Activated naive CD4-positive, alpha-beta T cell treated with anti-CD3 and anti-CD28 coated beads, Interleukin-2, amount 50 U/mL, for 24 hours (primary cell): Measurements from ENCODE around the gene KRT28.
"Not testable (repeated sequence)": the region's sequence is repeated elsewhere in the genome, so short reads cannot be mapped to it uniquely, and the experiment has no call there.

ENCODE experiments used
- H3K27ac Mint-ChIP-seq: one replicate; pipeline ENCODE4 v1.8.0; 2021; ENCODE audit warnings: mild to moderate bottlenecking, mixed read lengths
- H3K27me3 Mint-ChIP-seq: one replicate; pipeline ENCODE4 v1.8.0; 2021; ENCODE audit warnings: mixed read lengths
- H3K36me3 Mint-ChIP-seq: one replicate; pipeline ENCODE4 v1.8.0; 2021; ENCODE audit warnings: mixed read lengths
- H3K4me1 Mint-ChIP-seq: one replicate; pipeline ENCODE4 v1.8.0; 2021; ENCODE audit warnings: mixed read lengths
- H3K4me3 Mint-ChIP-seq: one replicate; pipeline ENCODE4 v1.8.0; 2021; ENCODE audit warnings: mild to moderate bottlenecking, mixed read lengths
- H3K9me3 Mint-ChIP-seq: one replicate; pipeline ENCODE4 v1.8.0; 2021; ENCODE audit warnings: mixed read lengths

KRT28 gene

GRCh38 chr17:40777459-40777858, 22.3 kb downstream of the KRT28 start:
- H3K4me3 Mint-ChIP-seq: no peak overlapping the region
- H3K27me3 Mint-ChIP-seq: peaks cover 44% of the 10 kb centered on the region
- H3K9me3 Mint-ChIP-seq: no peaks in the 10 kb centered on the region
- peaks cover 7% of the 10 kb centered on the region for H3K4me1 Mint-ChIP-seq
- no peaks in the 10 kb centered on the region for H3K36me3 Mint-ChIP-seq
- H3K27ac Mint-ChIP-seq: no peak overlapping the region

DNA sequence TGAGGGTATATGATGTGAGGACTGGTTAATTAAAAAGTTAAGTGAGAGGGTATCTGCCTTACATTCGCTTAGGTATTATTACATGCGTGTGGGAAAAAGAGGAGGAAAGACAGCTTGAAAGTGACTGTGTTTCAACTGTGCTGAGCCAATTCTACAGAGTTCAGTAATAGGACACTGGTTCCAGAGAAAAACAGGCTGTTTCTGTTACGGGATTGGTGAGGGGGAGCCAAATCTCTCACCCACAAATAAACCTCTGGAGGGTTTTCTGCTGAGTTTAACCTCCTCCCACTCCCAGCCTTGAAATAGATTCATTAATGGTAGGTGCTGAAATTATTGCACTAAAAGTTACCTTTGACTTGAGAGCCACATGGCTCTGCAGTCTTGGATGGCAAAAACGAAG, 23.8 kb downstream of the KRT28 start:
- no peak overlapping the region for H3K27ac Mint-ChIP-seq
- peaks cover 7% of the 10 kb centered on the region for H3K4me1 Mint-ChIP-seq
- H3K36me3 Mint-ChIP-seq: no peaks in the 10 kb centered on the region
- H3K27me3 Mint-ChIP-seq: peaks cover 48% of the 10 kb centered on the region
- no peaks in the 10 kb centered on the region for H3K9me3 Mint-ChIP-seq
- no peak overlapping the region for H3K4me3 Mint-ChIP-seq

DNA sequence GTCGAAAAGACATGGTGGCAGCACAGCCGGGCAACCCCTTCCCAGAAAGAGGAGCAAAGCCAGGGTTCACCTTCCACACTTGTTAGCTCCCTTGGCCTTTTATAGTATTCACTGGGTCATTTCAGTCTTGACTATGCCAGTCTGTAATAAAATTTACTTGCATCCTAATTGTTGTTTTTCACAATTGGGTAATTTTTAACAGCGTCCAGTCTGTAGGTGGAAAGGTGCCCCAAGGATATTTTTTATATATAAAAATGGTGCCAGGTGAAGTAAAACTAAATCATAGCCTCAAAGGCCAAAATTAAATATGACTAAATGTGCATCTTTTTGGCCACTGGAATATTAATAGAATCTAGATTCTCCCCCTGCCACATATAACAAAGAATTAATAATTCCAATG, 27.7 kb downstream of the KRT28 start, which contains the start of gene KRT26:
Gene KRT26 (minus strand): TSS at position 101 of the 400 bp plus-strand sequence. CDS start 88 bp downstream, at position 13.
- Mint-ChIP-seq H3K36me3 (no peaks in the 10 kb centered on the region), H3K27ac (peak within 1 kb of the TSS; percentile 38), H3K4me3 (no peak within 1 kb of the TSS), H3K9me3 (no peaks in the 10 kb centered on the region), H3K27me3 (peaks cover 34% of the 10 kb centered on the region), H3K4me1 (no peaks in the 10 kb centered on the region)

DNA sequence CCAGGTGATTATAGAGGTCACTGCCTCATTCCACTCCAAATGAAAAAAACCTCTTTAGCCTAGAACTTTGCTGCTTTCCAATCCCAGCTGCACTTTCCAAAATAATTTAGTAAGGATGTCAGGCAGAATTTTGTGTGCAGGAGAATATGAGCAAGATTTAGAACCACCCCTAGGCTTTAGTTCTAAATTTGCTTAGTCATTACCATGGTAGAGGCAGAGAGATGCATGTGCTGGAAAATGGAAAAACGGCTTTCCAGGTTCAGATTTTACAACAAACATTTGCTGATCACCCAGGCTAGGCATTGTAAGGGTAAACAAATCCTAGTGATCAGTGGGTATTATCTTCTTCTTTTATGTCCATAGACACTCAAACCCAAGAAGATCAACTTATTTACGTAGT, 34.1 kb downstream of the KRT28 start:
- Mint-ChIP-seq H3K27ac (no peak overlapping the region), H3K9me3 (peaks cover 19% of the 10 kb centered on the region), H3K36me3 (peaks cover 6% of the 10 kb centered on the region), H3K4me3 (no peak overlapping the region), H3K27me3 (peaks cover 13% of the 10 kb centered on the region), H3K4me1 (no peaks in the 10 kb centered on the region)

DNA sequence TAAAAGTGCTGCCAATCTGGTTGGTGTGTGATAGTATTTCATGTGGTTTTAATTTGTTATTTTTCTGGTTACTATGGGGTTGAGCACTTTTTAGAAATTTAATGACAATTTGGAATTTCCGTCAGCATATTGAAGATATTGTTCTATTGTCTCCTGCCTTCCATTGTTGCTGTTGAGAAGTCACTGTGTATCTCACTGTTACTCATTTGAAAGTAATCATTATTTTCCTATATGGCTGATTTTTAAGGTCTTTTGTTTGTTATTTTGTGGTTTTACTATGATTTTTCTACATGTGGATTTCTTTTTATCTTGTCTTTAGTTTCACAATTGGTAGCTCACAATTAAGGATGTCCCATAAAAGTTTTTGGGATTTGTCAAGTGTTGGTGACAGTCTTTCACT, 36.0 kb downstream of the KRT28 start:
- peaks cover 30% of the 10 kb centered on the region for H3K9me3 Mint-ChIP-seq
- no peaks in the 10 kb centered on the region for H3K4me1 Mint-ChIP-seq
- peaks cover 10% of the 10 kb centered on the region for H3K36me3 Mint-ChIP-seq
- no peak overlapping the region for H3K4me3 Mint-ChIP-seq
- H3K27ac Mint-ChIP-seq: no peak overlapping the region
- peaks cover 17% of the 10 kb centered on the region for H3K27me3 Mint-ChIP-seq

GRCh38 chr17:40760105-40761016, 39.4 kb downstream of the KRT28 start:
- Mint-ChIP-seq H3K4me1 (no peaks in the 10 kb centered on the region), H3K27me3 (peaks cover 26% of the 10 kb centered on the region), H3K36me3 (peaks cover 14% of the 10 kb centered on the region), H3K4me3 (no peak overlapping the region), H3K9me3 (peaks cover 46% of the 10 kb centered on the region), H3K27ac (no peak overlapping the region)

DNA sequence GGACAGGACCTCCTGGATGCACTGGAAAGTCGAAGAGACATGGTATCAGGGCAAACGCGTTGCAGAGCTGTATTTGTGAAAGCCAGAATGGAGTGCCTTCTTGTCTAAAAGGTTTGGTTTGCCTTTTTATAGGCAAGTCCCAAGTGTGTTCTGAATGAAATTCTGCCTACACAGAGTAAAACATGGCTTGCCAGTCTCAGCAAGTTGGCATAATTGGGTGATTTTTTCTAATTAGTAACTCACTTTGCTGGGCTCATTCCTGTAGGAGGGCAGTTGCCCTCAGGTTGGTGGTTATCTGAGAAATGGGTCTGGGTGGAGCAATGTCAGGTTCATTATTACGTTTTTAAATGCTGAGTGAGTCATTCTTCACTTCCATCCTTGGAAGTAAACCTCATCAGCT, 44.5 kb downstream of the KRT28 start, which contains the start of gene KRT25:
Gene KRT25 (minus strand): TSS at position 101 of the 400 bp plus-strand sequence. CDS start 60 bp downstream, at position 41.
- H3K36me3 Mint-ChIP-seq: peaks cover 9% of the 10 kb centered on the region
- no peak within 1 kb of the TSS for H3K4me3 Mint-ChIP-seq
- H3K27ac Mint-ChIP-seq: peak within 1 kb of the TSS; percentile 46
- H3K27me3 Mint-ChIP-seq: peaks cover 16% of the 10 kb centered on the region
- H3K4me1 Mint-ChIP-seq: no peaks in the 10 kb centered on the region
- peaks cover 27% of the 10 kb centered on the region for H3K9me3 Mint-ChIP-seq

- Mint-ChIP-seq H3K27ac (no peak overlapping the region), H3K27me3 (peaks cover 15% of the 10 kb centered on the region), H3K36me3 (peaks cover 5% of the 10 kb centered on the region), H3K9me3 (peaks cover 16% of the 10 kb centered on the region), H3K4me3 (no peak overlapping the region), H3K4me1 (no peaks in the 10 kb centered on the region)
These were observed 46.0 kb downstream of the KRT28 start for GRCh38 chr17:40753804-40754203.

DNA sequence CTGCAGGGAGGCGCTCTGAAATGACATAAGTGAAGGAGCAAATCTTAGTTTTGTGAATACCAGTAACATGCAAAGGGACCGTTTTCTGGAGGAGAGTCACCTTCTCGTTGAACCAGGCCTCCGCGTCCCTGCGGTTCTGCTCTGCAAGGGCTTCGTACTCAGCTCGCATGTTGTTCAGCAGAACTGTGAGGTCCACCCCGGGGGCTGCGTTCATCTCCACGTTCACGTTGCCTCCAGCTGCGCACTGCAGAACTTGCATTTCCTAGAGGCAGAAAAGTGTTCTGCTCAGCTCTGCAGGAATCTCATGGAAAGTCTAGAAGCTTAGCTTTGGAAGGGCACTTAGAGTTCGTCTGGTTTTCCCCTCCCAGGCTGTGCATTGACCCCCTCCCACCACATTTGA, 48.7 kb downstream of the KRT28 start:
- peaks cover 18% of the 10 kb centered on the region for H3K27me3 Mint-ChIP-seq
- H3K27ac Mint-ChIP-seq: no peak overlapping the region
- no peaks in the 10 kb centered on the region for H3K4me1 Mint-ChIP-seq
- H3K4me3 Mint-ChIP-seq: no peak overlapping the region
- H3K9me3 Mint-ChIP-seq: no peaks in the 10 kb centered on the region
- H3K36me3 Mint-ChIP-seq: no peaks in the 10 kb centered on the region

DNA sequence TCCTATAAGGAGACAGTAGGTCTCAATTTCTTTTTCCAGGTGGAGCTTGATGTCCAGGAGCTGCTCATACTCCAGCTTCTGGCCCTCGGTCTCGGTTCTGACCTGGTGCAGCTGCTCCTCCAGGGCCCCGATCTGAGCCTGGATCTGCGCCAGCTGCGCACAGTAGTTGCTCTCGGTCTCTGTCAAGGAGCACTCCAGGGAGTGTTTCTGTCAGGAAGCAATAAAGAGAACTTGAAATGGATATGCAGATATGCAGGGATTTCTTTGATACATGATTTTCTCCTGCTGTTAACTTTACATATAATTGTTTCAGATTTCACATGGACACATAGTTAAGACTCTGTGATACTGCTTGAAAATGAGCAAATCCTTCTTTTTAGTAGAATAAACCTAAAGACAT, 49.4 kb downstream of the KRT28 start:
- Mint-ChIP-seq H3K9me3 (no peaks in the 10 kb centered on the region), H3K27ac (no peak overlapping the region), H3K4me3 (no peak overlapping the region), H3K27me3 (peaks cover 18% of the 10 kb centered on the region), H3K4me1 (no peaks in the 10 kb centered on the region), H3K36me3 (no peaks in the 10 kb centered on the region)

GRCh38 chr17:40748666-40749065, 51.1 kb downstream of the KRT28 start:
- not testable (repeated sequence) for H3K9me3 Mint-ChIP-seq, H3K36me3 Mint-ChIP-seq
- H3K27me3 Mint-ChIP-seq: peaks cover 21% of the 10 kb centered on the region

More at GRCh38 chr17:40748666-40749065, 51.1 kb downstream of the KRT28 start:
- H3K27ac Mint-ChIP-seq, H3K4me1 Mint-ChIP-seq, H3K4me3 Mint-ChIP-seq: not testable (repeated sequence)
